Measurements from ENCODE around the gene OXLD1. TPM values are rescaled to one million over a fixed set of nuclear protein-coding genes. Genes with fewer than 3 reads are reported as not detected.
A peak's percentile ranks its signal among the peaks of the same experiment; 100 is the strongest.

OXLD1 gene
- total RNA-seq, 6 experiments from 2014 or later = 8.3 to 24.3 (median 14.6) TPM

GRCh38 chr17:81667754-81668153 is 1.3 kb upstream of the OXLD1 start:
- no peak for ATAC-seq
- DNase-seq = no peak
- TF ChIP-seq POLR2A (IDR thresholded peaks at IDR 0.05) (no peak), CTCF (IDR thresholded peaks at IDR 0.05) (no peak)
- H3K27me3 ChIP-seq = no peaks in the 10 kb centered on the region
- H3K36me3 ChIP-seq = peaks cover 0 to 36% (median 6%) of the 10 kb centered on the region in 4 donors
- peaks cover 0 to 15% (median 3%) of the 10 kb centered on the region in 4 donors for H3K4me1 ChIP-seq
- H3K9me3 ChIP-seq = no peaks in the 10 kb centered on the region
- peak overlapping the region; percentile 98 for H3K4me3 ChIP-seq
- H3K27ac ChIP-seq = no peak overlapping the region
- intact Hi-C loops (cut with DNase I) = no loop called here
- WGBS (ENCODE audit: insufficient coverage, low coverage, low lambda C conversion rate, missing lambda C conversion rate) = 88% methylated on average over 15 of the region's 18 CpGs

GRCh38 chr17:81666092-81666341 is 388 bp downstream of the OXLD1 start:
- H3K9me3 ChIP-seq = no peaks in the 10 kb centered on the region
- no peaks in the 10 kb centered on the region for H3K27me3 ChIP-seq
- intact Hi-C loops (cut with DNase I) = no loop called here
- no peak for TF ChIP-seq POLR2A (IDR thresholded peaks at IDR 0.05)
- TF ChIP-seq CTCF (IDR thresholded peaks at IDR 0.05) = no peak
- H3K27ac ChIP-seq = peak overlapping the region; percentile 55 to 86 (median 71)
- peaks cover 0 to 15% (median 3%) of the 10 kb centered on the region in 4 donors for H3K4me1 ChIP-seq
- 0% methylated on average over 16 of the region's 16 CpGs for WGBS (ENCODE audit: insufficient coverage, low coverage, low lambda C conversion rate, missing lambda C conversion rate)
- peak overlapping the region; percentile 98 for H3K4me3 ChIP-seq
- DNase-seq = no peak
- H3K36me3 ChIP-seq = peaks cover 0 to 20% (median 4%) of the 10 kb centered on the region in 4 donors
- ATAC-seq = peak in 3 of 4 donors; percentile 4 to 25 (median 11)

GRCh38 chr17:81665205-81666091 is 957 bp downstream of the OXLD1 start:
- ATAC-seq = peak in 2 of 4 donors; percentile 7 to 9
- intact Hi-C loops (cut with DNase I) = no loop called here
- 24% methylated on average over 11 of the region's 30 CpGs for WGBS (ENCODE audit: insufficient coverage, low coverage, low lambda C conversion rate, missing lambda C conversion rate)
- peaks cover 0 to 18% (median 1%) of the 10 kb centered on the region in 4 donors for H3K36me3 ChIP-seq
- TF ChIP-seq POLR2A (IDR thresholded peaks at IDR 0.05) = no peak
- TF ChIP-seq CTCF (IDR thresholded peaks at IDR 0.05) = no peak
- no peaks in the 10 kb centered on the region for H3K27me3 ChIP-seq
- H3K27ac ChIP-seq = peak overlapping the region in 2 of 3 donors; percentile 71 to 86
- no peaks in the 10 kb centered on the region for H3K9me3 ChIP-seq
- H3K4me3 ChIP-seq = peak overlapping the region; percentile 98
- peaks cover 0 to 15% (median 3%) of the 10 kb centered on the region in 4 donors for H3K4me1 ChIP-seq
- DNase-seq = no peak

GRCh38 chr17:81664051-81664470 is 2.3 kb downstream of the OXLD1 start:
- no CpG with 5 or more reads among the region's 7 CpGs for WGBS (ENCODE audit: insufficient coverage, low coverage, low lambda C conversion rate, missing lambda C conversion rate)
- H3K4me1 ChIP-seq = peaks cover 0 to 15% (median 3%) of the 10 kb centered on the region in 4 donors
- no peaks in the 10 kb centered on the region for H3K27me3 ChIP-seq
- TF ChIP-seq CTCF (IDR thresholded peaks at IDR 0.05) (no peak), POLR2A (IDR thresholded peaks at IDR 0.05) (no peak)
- no peak for DNase-seq
- no peak overlapping the region for H3K27ac ChIP-seq
- no peak overlapping the region for H3K4me3 ChIP-seq
- H3K36me3 ChIP-seq = peaks cover 0 to 10% (median 0%) of the 10 kb centered on the region in 4 donors
- intact Hi-C loops (cut with DNase I) = no loop called here
- ATAC-seq = no peak
- H3K9me3 ChIP-seq = no peaks in the 10 kb centered on the region

All from right lobe of liver (tissue), 6 donors.